ENCODE measurements around the gene RPS17. TPM values are rescaled to one million over a fixed set of nuclear protein-coding genes. Genes with fewer than 3 reads are reported as not detected.
"Not testable (repeated sequence)": the region's sequence is repeated elsewhere in the genome, so short reads cannot be mapped to it uniquely, and the experiment has no call there.

The RPS17 gene
- total RNA-seq, 4 donors from 2014 or later = 1,180 to 3,226 (median 2,104) TPM

DNA sequence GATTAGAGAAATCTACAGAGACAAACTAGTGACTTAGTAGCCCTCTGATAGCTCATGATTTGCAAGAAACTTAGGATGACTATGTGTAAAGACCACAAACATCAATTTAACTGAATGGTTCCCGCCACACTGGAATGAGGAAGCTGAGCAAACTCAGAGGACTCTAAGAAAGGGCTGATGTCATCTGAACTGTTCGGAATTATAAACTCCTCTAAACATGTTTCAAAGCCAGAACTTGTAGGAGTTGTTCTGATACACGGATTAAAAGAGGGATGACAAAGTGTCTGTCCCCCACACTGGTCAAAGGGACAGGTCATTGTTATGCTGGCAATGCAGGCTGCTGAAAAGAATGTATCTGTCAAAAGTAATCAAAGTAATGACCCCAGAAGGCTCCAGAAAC lies 34.4 kb downstream of the RPS17 start:
- H3K36me3 ChIP-seq; DNase-seq; H3K27me3 ChIP-seq; H3K4me3 ChIP-seq (replicated peaks in 1 of 3); H3K4me1 ChIP-seq; H3K27ac ChIP-seq; H3K9me3 ChIP-seq; intact Hi-C loops (cut with DNase I): not testable (repeated sequence)
- no CpG with 5 or more reads among the region's 3 CpGs for WGBS, 2 donors

DNA sequence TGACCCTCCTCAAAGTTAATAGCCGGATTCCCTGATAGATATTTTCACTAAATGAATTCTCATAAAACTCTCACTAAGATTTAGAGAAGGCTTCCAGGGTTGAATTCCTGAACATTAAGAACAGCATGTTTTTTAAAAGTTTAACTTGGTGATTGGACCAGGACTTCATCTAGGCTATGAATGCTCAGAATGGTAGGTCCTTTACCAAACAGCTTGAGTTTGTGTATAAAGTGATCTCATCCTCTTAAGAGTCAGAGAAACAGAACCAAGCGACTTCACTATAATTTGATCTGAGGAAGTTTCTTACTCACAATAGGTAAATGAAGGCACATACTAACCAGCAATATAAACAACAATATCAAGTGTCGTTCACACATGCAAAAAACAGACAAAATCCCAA lies 36.2 kb downstream of the RPS17 start:
- H3K4me1 ChIP-seq; DNase-seq; H3K27me3 ChIP-seq; intact Hi-C loops (cut with DNase I); H3K4me3 ChIP-seq (replicated peaks in 1 of 3); H3K36me3 ChIP-seq; H3K9me3 ChIP-seq; H3K27ac ChIP-seq: not testable (repeated sequence)
- 57 to 100% methylated on average over 1 of the region's 3 CpGs for WGBS, 2 donors

DNA sequence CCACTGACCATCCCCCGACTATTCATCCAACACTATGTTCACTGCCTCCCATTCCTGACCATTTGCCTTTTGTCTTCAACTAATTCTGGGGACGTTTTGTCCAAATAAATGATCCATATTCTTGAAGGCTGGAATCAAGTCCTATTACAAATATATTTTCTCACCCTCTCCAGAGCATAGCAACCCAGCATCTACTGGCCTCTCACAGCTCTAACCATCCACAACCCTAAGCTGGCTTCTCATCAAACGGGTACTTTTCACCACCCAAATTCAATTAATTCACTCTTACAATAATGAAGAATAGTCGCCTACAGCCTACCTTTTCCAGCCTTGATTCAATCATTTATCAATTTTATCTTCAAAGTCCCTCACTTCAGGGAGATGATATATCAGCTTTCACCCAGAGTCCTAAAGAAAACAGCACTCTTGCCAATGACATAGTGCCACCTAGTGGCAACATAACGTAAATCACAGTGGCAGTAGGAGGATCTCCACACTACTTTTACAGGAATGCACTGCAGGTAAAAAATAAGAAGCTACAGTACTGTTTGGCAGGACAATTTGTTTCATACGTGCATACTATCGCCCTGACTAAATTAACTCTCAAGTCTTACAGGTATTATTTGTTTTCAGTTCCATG lies 37.4 kb downstream of the RPS17 start:
- peak in 1 of 2 donors; percentile 19 for DNase-seq
- H3K27me3 ChIP-seq; H3K9me3 ChIP-seq; H3K4me3 ChIP-seq (replicated peaks in 1 of 3); H3K27ac ChIP-seq; H3K4me1 ChIP-seq; intact Hi-C loops (cut with DNase I); H3K36me3 ChIP-seq: not testable (repeated sequence)
- 24 to 25% methylated on average over 4 of the region's 7 CpGs for WGBS, 2 donors
- TF ChIP-seq, protein P1, sequence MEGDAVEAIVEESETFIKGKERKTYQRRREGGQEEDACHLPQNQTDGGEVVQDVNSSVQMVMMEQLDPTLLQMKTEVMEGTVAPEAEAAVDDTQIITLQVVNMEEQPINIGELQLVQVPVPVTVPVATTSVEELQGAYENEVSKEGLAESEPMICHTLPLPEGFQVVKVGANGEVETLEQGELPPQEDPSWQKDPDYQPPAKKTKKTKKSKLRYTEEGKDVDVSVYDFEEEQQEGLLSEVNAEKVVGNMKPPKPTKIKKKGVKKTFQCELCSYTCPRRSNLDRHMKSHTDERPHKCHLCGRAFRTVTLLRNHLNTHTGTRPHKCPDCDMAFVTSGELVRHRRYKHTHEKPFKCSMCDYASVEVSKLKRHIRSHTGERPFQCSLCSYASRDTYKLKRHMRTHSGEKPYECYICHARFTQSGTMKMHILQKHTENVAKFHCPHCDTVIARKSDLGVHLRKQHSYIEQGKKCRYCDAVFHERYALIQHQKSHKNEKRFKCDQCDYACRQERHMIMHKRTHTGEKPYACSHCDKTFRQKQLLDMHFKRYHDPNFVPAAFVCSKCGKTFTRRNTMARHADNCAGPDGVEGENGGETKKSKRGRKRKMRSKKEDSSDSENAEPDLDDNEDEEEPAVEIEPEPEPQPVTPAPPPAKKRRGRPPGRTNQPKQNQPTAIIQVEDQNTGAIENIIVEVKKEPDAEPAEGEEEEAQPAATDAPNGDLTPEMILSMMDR (IDR thresholded peaks at IDR 0.05) = peak in 1 of 6 experiments; percentile 23

DNA sequence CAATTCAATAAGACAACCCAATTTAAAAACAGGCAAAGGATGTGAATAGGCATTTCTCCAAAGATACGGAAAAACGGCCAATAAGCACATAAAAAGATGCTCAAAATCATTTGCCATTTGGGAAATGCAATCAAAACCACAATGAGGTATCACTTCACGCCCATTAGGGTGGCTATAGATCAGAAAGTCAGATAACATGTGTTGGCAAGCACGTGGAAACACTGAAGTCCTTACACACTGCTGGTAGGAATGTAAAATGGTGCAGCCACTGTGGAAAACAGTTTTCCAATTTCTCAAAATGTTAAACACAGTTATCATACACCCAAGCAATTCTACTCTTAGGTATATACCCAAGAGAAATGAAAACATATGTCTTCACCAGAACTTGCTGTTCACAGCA lies 39.5 kb downstream of the RPS17 start:
- DNase-seq; H3K36me3 ChIP-seq; H3K4me3 ChIP-seq (replicated peaks in 1 of 3); H3K27me3 ChIP-seq; H3K27ac ChIP-seq; H3K9me3 ChIP-seq; intact Hi-C loops (cut with DNase I); H3K4me1 ChIP-seq: not testable (repeated sequence)
- 68 to 76% methylated on average over 4 of the region's 4 CpGs for WGBS, 2 donors

DNA sequence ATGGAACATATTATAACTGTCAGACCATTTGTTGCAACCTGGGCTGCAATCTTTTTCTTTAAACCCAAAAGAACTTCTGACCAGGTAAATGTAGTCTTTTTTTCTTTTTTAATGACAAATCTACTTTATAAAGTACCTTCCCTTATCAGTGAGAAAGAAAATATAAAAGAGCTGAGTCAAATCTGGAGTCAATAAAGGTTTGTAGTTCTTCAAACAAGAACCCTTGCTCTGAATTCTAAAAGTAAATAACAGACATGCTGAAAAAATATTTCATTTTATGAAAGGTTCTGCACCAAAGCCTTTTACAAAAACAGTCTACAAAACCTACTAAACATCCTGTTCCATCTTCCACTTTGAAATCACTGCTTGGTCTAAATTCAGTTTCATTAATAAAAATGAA lies 42.3 kb downstream of the RPS17 start:
- H3K36me3 ChIP-seq; H3K4me1 ChIP-seq; H3K27ac ChIP-seq; DNase-seq; H3K27me3 ChIP-seq; H3K9me3 ChIP-seq; H3K4me3 ChIP-seq (replicated peaks in 1 of 3); intact Hi-C loops (cut with DNase I): not testable (repeated sequence)

DNA sequence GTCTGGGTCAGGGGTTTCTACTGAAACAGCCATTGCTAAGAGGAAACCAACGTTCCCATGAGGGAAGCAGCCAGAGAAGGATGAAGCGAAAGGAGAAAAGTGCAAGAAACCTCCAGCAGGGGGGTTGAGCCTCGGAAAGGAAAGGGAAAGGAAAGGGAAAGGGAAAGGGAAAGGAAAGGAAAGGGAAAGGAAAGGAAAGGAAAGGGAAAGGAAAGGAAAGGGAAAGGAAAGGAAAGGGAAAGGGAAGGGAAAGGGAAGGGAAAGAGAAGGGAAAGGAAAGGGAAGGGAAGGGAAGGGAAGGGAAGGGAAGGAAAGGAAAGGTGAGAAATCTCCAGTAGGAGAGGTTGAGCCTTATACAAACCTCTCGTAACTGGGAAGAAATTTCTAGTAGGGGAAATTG lies 52.0 kb downstream of the RPS17 start:
- 86% methylated on average over 4 of the region's 4 CpGs for WGBS, 2 donors

DNA sequence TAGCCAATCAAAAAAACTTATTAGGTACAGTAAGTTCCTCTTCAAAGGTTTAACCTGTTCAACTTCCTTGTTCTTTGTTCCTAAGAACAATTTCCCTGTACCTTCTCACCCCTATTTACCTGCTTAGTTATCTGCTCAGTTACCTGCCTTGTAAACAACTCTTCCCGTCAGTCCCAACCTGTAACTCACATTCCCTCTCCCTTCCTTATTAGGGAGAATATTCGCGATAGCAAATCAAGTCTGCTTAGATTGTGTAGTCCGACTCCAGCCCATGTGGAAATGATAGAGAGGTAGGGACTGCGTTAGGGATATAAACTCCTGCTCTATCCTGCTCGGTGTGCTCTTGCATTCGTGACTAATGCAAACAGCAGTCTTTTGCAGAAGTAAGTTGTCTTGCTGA lies 53.2 kb downstream of the RPS17 start:
- DNase-seq; H3K27ac ChIP-seq; H3K4me3 ChIP-seq (replicated peaks in 1 of 3); H3K36me3 ChIP-seq; H3K27me3 ChIP-seq; H3K9me3 ChIP-seq; H3K4me1 ChIP-seq; intact Hi-C loops (cut with DNase I): not testable (repeated sequence)
- 58 to 71% methylated on average over 2 to 7 of the region's 7 CpGs for WGBS, 2 donors

More for the DNA sequence above, 52.0 kb downstream of the RPS17 start:
- DNase-seq; H3K4me1 ChIP-seq; H3K36me3 ChIP-seq; H3K27me3 ChIP-seq; H3K9me3 ChIP-seq; H3K27ac ChIP-seq; intact Hi-C loops (cut with DNase I); H3K4me3 ChIP-seq (replicated peaks in 1 of 3): not testable (repeated sequence)

Other genes starting within 250 kb of the RPS17 start
- 1 to 10 TPM; 1.9 to 2.7 (median 2.2) TPM for gene GOLGA6L10, start 191.0 kb downstream of the RPS17 start, total RNA-seq
- gene GOLGA6L9, start 110.6 kb downstream of the RPS17 start, total RNA-seq = 1 to 10 TPM; 3.3 to 5.2 (median 3.7) TPM
- 1 to 10 TPM; 1.7 to 6.4 (median 4.0) TPM for gene CPEB1, start 106.9 kb upstream of the RPS17 start, total RNA-seq
- 1 to 10 TPM; 1.4 to 4.1 (median 2.1) TPM for gene AP3B2, start 169.4 kb upstream of the RPS17 start, total RNA-seq